WTC11 (cell line): ENCODE measurements around the gene POLE3. TPM values are rescaled to one million over a fixed set of nuclear protein-coding genes. Genes with fewer than 3 reads are reported as not detected.

Experiments
- ATAC-seq: fragments of 200-7000 bp; cut with Tn5 transposase; 2 replicates; pipeline ENCODE4 v1.10.0; 2021; ENCODE audit warnings: mild to moderate bottlenecking, moderate library complexity
- CTCF ChIA-PET: fragments of 300-600 bp; sonication (Branson Sonifier 250); formaldehyde crosslinking; loops from one replicate; lab custom pipeline; 2021; ENCODE audit warnings: antibody characterized with exemption; lab: Charles Lee
- POLR2A ChIA-PET: fragments of 350-600 bp; sonication (Branson Sonifier 250); formaldehyde crosslinking; loops from one replicate; lab custom pipeline; 2021; ENCODE audit warnings: antibody characterized with exemption; lab: Charles Lee
- DNase-seq: peaks from one replicate; pipeline ENCODE4 v3.0.0; 2021; ENCODE audit warnings: low spot score
- H3K27ac Mint-ChIP-seq: 2 replicates; pipeline ENCODE4 v1.8.0; 2021; ENCODE audit warnings: mixed read lengths
- H3K27me3 Mint-ChIP-seq: 2 replicates; pipeline ENCODE4 v1.8.0; 2021; ENCODE audit warnings: low read depth, mild to moderate bottlenecking, moderate library complexity, mixed read lengths
- H3K36me3 Mint-ChIP-seq: 2 replicates; pipeline ENCODE4 v1.8.0; 2021; ENCODE audit warnings: mixed read lengths
- H3K4me1 Mint-ChIP-seq: 2 replicates; pipeline ENCODE4 v1.8.0; 2022; ENCODE audit warnings: mixed read lengths
- H3K4me3 Mint-ChIP-seq: 2 replicates; pipeline ENCODE4 v1.8.0; 2021; ENCODE audit warnings: mild to moderate bottlenecking, moderate library complexity, mixed read lengths
- H3K9me3 Mint-ChIP-seq: 2 replicates; pipeline ENCODE4 v1.8.0; 2021; ENCODE audit warnings: mixed read lengths
- CREM ChIP-seq: sonication (generic); formaldehyde crosslinking; IDR thresholded peaks from 2 replicates; pipeline ENCODE4 v1.8.1; 2022; ENCODE audit warnings: mild to moderate bottlenecking, missing genetic modification reagents, moderate library complexity
- CTCF ChIP-seq: fragments of 200-600 bp; IDR thresholded peaks from 2 replicates; pipeline ENCODE4 v1.8.0; 2022; ENCODE audit warnings: antibody characterized with exemption
- EMX1 ChIP-seq: fragments of 250-450 bp; sonication (Bioruptor Pico); IDR thresholded peaks from 2 replicates; pipeline ENCODE4 v1.8.0; 2021; ENCODE audit warnings: mild to moderate bottlenecking
- FOXJ3 ChIP-seq: sonication (generic); formaldehyde crosslinking; IDR thresholded peaks from 2 replicates; pipeline ENCODE4 v1.9.0; 2021; ENCODE audit warnings: missing genetic modification reagents, mild to moderate bottlenecking, borderline replicate concordance
- FOXK1 ChIP-seq: sonication (generic); formaldehyde crosslinking; IDR thresholded peaks from 2 replicates; pipeline ENCODE4 v1.8.0; 2022; ENCODE audit warnings: mild to moderate bottlenecking, moderate library complexity, missing genetic modification reagents
- FOXP1 ChIP-seq: sonication (generic); formaldehyde crosslinking; IDR thresholded peaks from 2 replicates; pipeline ENCODE4 v1.8.0; 2022; ENCODE audit warnings: missing genetic modification reagents, mild to moderate bottlenecking, moderate library complexity, borderline replicate concordance
- GTF2I ChIP-seq: fragments of 250-450 bp; sonication (Bioruptor Pico); conservative IDR thresholded peaks from 2 replicates; pipeline ENCODE4 v1.4.0; 2021; ENCODE audit warnings: mild to moderate bottlenecking
- HMGA2 ChIP-seq: fragments of 250-450 bp; sonication (Bioruptor Pico); IDR thresholded peaks from 2 replicates; pipeline ENCODE4 v1.4.0; 2021; ENCODE audit warnings: mild to moderate bottlenecking, moderate library complexity
- NFE2L1 ChIP-seq: sonication (generic); formaldehyde crosslinking; IDR thresholded peaks from 2 replicates; pipeline ENCODE4 v1.8.1; 2023; ENCODE audit warnings: missing genetic modification reagents
- SMAD4 ChIP-seq: sonication (generic); formaldehyde crosslinking; IDR thresholded peaks from 2 replicates; pipeline ENCODE4 v1.8.0; 2022; ENCODE audit warnings: mild to moderate bottlenecking, missing genetic modification reagents
- USF1 ChIP-seq: sonication (generic); formaldehyde crosslinking; IDR thresholded peaks from 2 replicates; pipeline ENCODE4 v1.8.0; 2022; ENCODE audit warnings: mild to moderate bottlenecking, missing genetic modification reagents
- ZBTB21 ChIP-seq: sonication (generic); formaldehyde crosslinking; IDR thresholded peaks from 2 replicates; pipeline ENCODE4 v1.8.1; 2023; ENCODE audit warnings: mild to moderate bottlenecking, missing genetic modification reagents, borderline replicate concordance
- ZNF121 ChIP-seq: sonication (generic); formaldehyde crosslinking; IDR thresholded peaks from 2 replicates; pipeline ENCODE4 v1.8.0; 2023; ENCODE audit warnings: missing genetic modification reagents
- ZNF425 ChIP-seq: fragments of 250-450 bp; sonication (Bioruptor Pico); conservative IDR thresholded peaks from 2 replicates; pipeline ENCODE4 v1.9.0; 2021; ENCODE audit warnings: mild to moderate bottlenecking
- total RNA-seq: library from RNA; stranded (reverse); gene quantifications from 3 replicates; pipeline ENCODE4 v1.2.3, GENCODE V29; 2021
- TF ChIP-seq, protein P1 (sequence below): sonication (generic); formaldehyde crosslinking; IDR thresholded peaks from 2 replicates; pipeline ENCODE4 v1.8.0; 2022; ENCODE audit warnings: missing genetic modification reagents
- TF ChIP-seq, protein P2 (sequence below): sonication (generic); formaldehyde crosslinking; IDR thresholded peaks from 2 replicates; pipeline ENCODE4 v1.8.1; 2023; ENCODE audit warnings: mild to moderate bottlenecking, missing genetic modification reagents, borderline replicate concordance
- TF ChIP-seq, protein P3 (sequence below): sonication (generic); formaldehyde crosslinking; IDR thresholded peaks from 2 replicates; pipeline ENCODE4 v1.8.0; 2023; ENCODE audit warnings: missing genetic modification reagents
- TF ChIP-seq, protein P4 (sequence below): fragments of 250-450 bp; sonication (Bioruptor Pico); IDR thresholded peaks from 2 replicates; pipeline ENCODE4 v1.9.0; 2021; ENCODE audit warnings: mild to moderate bottlenecking

Gene POLE3
- total RNA-seq, 1 experiment from 2014 or later, result 43.6 TPM

GRCh38 chr9:113399646-113400200 lies 10.8 kb downstream of the POLE3 start (continued):
- TF ChIP-seq, protein P1, sequence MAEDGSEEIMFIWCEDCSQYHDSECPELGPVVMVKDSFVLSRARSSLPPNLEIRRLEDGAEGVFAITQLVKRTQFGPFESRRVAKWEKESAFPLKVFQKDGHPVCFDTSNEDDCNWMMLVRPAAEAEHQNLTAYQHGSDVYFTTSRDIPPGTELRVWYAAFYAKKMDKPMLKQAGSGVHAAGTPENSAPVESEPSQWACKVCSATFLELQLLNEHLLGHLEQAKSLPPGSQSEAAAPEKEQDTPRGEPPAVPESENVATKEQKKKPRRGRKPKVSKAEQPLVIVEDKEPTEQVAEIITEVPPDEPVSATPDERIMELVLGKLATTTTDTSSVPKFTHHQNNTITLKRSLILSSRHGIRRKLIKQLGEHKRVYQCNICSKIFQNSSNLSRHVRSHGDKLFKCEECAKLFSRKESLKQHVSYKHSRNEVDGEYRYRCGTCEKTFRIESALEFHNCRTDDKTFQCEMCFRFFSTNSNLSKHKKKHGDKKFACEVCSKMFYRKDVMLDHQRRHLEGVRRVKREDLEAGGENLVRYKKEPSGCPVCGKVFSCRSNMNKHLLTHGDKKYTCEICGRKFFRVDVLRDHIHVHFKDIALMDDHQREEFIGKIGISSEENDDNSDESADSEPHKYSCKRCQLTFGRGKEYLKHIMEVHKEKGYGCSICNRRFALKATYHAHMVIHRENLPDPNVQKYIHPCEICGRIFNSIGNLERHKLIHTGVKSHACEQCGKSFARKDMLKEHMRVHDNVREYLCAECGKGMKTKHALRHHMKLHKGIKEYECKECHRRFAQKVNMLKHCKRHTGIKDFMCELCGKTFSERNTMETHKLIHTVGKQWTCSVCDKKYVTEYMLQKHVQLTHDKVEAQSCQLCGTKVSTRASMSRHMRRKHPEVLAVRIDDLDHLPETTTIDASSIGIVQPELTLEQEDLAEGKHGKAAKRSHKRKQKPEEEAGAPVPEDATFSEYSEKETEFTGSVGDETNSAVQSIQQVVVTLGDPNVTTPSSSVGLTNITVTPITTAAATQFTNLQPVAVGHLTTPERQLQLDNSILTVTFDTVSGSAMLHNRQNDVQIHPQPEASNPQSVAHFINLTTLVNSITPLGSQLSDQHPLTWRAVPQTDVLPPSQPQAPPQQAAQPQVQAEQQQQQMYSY, result no peak
- TF ChIP-seq FOXK1 (CRISPR knock-in tag), result no peak

- CTCF ChIA-PET, result interaction anchor here (1.0 to 1.1 kb wide), 2 partner anchors 43 to 193 kb away, joined by 3 read pairs; no protein-coding TSS in a partner anchor
- no peak overlapping the region for H3K27ac Mint-ChIP-seq
- TF ChIP-seq, protein P2, sequence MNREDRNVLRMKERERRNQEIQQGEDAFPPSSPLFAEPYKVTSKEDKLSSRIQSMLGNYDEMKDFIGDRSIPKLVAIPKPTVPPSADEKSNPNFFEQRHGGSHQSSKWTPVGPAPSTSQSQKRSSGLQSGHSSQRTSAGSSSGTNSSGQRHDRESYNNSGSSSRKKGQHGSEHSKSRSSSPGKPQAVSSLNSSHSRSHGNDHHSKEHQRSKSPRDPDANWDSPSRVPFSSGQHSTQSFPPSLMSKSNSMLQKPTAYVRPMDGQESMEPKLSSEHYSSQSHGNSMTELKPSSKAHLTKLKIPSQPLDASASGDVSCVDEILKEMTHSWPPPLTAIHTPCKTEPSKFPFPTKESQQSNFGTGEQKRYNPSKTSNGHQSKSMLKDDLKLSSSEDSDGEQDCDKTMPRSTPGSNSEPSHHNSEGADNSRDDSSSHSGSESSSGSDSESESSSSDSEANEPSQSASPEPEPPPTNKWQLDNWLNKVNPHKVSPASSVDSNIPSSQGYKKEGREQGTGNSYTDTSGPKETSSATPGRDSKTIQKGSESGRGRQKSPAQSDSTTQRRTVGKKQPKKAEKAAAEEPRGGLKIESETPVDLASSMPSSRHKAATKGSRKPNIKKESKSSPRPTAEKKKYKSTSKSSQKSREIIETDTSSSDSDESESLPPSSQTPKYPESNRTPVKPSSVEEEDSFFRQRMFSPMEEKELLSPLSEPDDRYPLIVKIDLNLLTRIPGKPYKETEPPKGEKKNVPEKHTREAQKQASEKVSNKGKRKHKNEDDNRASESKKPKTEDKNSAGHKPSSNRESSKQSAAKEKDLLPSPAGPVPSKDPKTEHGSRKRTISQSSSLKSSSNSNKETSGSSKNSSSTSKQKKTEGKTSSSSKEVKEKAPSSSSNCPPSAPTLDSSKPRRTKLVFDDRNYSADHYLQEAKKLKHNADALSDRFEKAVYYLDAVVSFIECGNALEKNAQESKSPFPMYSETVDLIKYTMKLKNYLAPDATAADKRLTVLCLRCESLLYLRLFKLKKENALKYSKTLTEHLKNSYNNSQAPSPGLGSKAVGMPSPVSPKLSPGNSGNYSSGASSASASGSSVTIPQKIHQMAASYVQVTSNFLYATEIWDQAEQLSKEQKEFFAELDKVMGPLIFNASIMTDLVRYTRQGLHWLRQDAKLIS (CRISPR knock-in tag), result no peak
- no peak for TF ChIP-seq ZNF121 (CRISPR knock-in tag)
- TF ChIP-seq SMAD4, result no peak
- TF ChIP-seq, protein P3, sequence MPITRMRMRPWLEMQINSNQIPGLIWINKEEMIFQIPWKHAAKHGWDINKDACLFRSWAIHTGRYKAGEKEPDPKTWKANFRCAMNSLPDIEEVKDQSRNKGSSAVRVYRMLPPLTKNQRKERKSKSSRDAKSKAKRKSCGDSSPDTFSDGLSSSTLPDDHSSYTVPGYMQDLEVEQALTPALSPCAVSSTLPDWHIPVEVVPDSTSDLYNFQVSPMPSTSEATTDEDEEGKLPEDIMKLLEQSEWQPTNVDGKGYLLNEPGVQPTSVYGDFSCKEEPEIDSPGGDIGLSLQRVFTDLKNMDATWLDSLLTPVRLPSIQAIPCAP (CRISPR knock-in tag), result no peak
- no peak for TF ChIP-seq ZNF425
- no peak for TF ChIP-seq CTCF
- no peak for TF ChIP-seq FOXP1 (CRISPR knock-in tag)
- TF ChIP-seq, protein P4, sequence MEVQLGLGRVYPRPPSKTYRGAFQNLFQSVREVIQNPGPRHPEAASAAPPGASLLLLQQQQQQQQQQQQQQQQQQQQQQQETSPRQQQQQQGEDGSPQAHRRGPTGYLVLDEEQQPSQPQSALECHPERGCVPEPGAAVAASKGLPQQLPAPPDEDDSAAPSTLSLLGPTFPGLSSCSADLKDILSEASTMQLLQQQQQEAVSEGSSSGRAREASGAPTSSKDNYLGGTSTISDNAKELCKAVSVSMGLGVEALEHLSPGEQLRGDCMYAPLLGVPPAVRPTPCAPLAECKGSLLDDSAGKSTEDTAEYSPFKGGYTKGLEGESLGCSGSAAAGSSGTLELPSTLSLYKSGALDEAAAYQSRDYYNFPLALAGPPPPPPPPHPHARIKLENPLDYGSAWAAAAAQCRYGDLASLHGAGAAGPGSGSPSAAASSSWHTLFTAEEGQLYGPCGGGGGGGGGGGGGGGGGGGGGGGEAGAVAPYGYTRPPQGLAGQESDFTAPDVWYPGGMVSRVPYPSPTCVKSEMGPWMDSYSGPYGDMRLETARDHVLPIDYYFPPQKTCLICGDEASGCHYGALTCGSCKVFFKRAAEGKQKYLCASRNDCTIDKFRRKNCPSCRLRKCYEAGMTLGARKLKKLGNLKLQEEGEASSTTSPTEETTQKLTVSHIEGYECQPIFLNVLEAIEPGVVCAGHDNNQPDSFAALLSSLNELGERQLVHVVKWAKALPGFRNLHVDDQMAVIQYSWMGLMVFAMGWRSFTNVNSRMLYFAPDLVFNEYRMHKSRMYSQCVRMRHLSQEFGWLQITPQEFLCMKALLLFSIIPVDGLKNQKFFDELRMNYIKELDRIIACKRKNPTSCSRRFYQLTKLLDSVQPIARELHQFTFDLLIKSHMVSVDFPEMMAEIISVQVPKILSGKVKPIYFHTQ (CRISPR knock-in tag), result no peak
- TF ChIP-seq EMX1 (CRISPR knock-in tag), result no peak
- TF ChIP-seq CREM (CRISPR knock-in tag), result no peak
- no peak for TF ChIP-seq USF1 (CRISPR knock-in tag)
- no peak for TF ChIP-seq FOXJ3 (CRISPR knock-in tag)
- no peak for TF ChIP-seq HMGA2 (CRISPR knock-in tag)
- TF ChIP-seq NFE2L1, result no peak
- TF ChIP-seq GTF2I (CRISPR knock-in tag), result no peak
- TF ChIP-seq ZBTB21, result no peak
Measured at GRCh38 chr9:113398796-113399195, 11.7 kb downstream of the POLE3 start.

More at GRCh38 chr9:113398796-113399195, 11.7 kb downstream of the POLE3 start:
- no peaks in the 10 kb centered on the region for H3K27me3 Mint-ChIP-seq
- H3K4me1 Mint-ChIP-seq, result peaks cover 14% of the 10 kb centered on the region
- ATAC-seq (no peak), DNase-seq (no peak)
- peak overlapping the region; percentile 85; the same call in 1 of the 2 replicates for H3K4me3 Mint-ChIP-seq
- POLR2A ChIA-PET, result interaction anchor here (0.6 to 0.7 kb wide), 2 partner anchors 13 to 58 kb away, joined by 3 read pairs; partner anchors contain the start of gene WDR31
- no peaks in the 10 kb centered on the region for H3K9me3 Mint-ChIP-seq
- H3K36me3 Mint-ChIP-seq, result no peaks in the 10 kb centered on the region
